ENCODE data around the gene ANKRD12.
A peak's percentile ranks its signal among the peaks of the same experiment; 100 is the strongest.

ANKRD12 gene

DNA sequence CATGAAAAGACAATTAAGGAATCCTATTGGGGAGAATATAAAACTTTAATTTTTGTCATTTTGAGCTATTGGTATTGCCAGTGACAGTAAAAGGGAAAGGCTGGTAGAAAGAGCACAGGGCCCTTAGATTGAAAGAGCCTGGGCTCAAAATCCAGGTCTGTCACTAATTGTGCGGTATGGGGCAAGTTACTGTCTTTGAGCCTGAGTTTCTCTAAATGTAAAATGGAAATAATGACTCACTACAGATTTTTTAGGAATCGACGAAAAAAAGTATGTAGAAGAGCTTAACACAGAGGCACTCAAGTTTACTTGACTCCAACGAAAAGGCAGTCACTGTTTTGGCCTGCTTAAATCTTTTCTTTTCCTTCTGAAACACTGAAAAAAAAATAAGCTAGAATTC is 27.1 kb upstream of the ANKRD12 start:
- TF ChIP-seq, protein P1, sequence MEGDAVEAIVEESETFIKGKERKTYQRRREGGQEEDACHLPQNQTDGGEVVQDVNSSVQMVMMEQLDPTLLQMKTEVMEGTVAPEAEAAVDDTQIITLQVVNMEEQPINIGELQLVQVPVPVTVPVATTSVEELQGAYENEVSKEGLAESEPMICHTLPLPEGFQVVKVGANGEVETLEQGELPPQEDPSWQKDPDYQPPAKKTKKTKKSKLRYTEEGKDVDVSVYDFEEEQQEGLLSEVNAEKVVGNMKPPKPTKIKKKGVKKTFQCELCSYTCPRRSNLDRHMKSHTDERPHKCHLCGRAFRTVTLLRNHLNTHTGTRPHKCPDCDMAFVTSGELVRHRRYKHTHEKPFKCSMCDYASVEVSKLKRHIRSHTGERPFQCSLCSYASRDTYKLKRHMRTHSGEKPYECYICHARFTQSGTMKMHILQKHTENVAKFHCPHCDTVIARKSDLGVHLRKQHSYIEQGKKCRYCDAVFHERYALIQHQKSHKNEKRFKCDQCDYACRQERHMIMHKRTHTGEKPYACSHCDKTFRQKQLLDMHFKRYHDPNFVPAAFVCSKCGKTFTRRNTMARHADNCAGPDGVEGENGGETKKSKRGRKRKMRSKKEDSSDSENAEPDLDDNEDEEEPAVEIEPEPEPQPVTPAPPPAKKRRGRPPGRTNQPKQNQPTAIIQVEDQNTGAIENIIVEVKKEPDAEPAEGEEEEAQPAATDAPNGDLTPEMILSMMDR (IDR thresholded peaks at IDR 0.05), result no peak
- Histone ChIP-seq H3K27ac (no peak overlapping the region), H3K4me1 (ENCODE audit: control insufficient read depth in 1 of 2, insufficient read depth in 1 of 2, low read depth in 1 of 2, low read length in 1 of 2) (peaks cover 27 to 37% of the 10 kb centered on the region in 2 experiments), H3K36me3 (no peaks in the 10 kb centered on the region), H3K9me3 (no peaks in the 10 kb centered on the region), H3K27me3 (no peaks in the 10 kb centered on the region), H3K4me3 (ENCODE audit: low read depth in 1 of 2, low read length in 1 of 2) (no peak overlapping the region)

DNA sequence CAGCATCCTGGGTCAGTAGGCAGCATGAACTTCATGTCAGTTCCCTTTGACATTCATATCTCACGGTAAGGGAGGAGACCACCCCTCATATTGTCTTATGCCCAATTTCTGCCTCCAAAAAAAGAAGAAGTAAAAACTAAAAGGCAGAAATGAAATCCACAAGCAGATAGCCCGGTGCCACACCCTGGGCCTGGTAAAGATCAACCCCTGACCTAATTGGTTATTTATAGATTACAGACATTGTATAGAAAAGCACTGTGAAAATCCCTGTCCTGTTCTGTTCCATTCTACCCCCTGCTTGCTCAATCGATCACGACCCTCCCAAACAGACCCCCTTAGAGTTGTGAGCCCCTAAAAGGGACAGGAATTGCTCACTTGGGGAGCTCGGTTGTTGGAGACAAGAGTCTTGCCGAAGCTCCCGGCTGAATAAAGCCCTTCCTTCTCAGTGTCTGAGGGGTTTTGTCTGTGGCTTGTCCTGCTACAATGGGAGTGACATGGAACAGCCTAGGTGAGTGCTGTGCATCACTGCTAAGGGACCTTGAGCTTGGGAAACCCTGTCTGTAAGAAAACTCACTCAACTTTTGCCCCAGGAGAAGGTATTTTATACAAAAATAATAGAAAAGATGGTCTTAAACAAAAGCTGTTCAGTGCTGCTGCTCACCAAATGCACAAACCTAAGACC is 23.0 kb upstream of the ANKRD12 start:
- Histone ChIP-seq H3K36me3 (no peaks in the 10 kb centered on the region), H3K27me3 (no peaks in the 10 kb centered on the region), H3K4me1 (ENCODE audit: control insufficient read depth in 1 of 2, insufficient read depth in 1 of 2, low read depth in 1 of 2, low read length in 1 of 2) (peaks cover 4 to 8% of the 10 kb centered on the region in 2 experiments), H3K27ac (peak overlapping the region; percentile 50), H3K9me3 (no peaks in the 10 kb centered on the region), H3K4me3 (ENCODE audit: low read depth in 1 of 2, low read length in 1 of 2) (no peak overlapping the region)
- TF ChIP-seq, protein P1 (IDR thresholded peaks at IDR 0.05), result no peak

DNA sequence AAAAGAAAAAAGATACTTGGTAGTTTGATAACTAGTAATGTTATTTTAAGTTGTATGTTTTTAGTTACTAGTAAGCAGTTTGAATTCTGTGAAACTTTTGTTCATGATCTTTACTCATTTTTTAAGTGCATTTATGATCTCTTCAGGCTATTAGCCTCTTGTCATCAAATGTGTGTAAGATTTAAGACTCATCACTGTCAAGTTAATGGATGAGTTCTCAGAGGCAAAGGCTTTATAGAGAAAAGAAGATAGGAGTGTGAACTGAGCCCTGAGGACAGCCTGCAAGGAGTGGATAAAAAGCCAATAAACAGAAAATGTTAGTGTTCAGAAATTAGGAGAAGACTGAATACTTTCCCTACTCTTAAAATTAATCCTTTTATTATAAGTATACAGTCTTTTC is 20.6 kb upstream of the ANKRD12 start:
- no peaks in the 10 kb centered on the region for H3K27me3 ChIP-seq
- H3K36me3 ChIP-seq, result peaks cover 14% of the 10 kb centered on the region
- H3K9me3 ChIP-seq, result no peaks in the 10 kb centered on the region
- no peak overlapping the region for H3K27ac ChIP-seq
- no peak overlapping the region for H3K4me3 ChIP-seq (ENCODE audit: low read depth in 1 of 2, low read length in 1 of 2)
- TF ChIP-seq, protein P1 (IDR thresholded peaks at IDR 0.05), result no peak
- H3K4me1 ChIP-seq (ENCODE audit: control insufficient read depth in 1 of 2, insufficient read depth in 1 of 2, low read depth in 1 of 2, low read length in 1 of 2), result peaks cover 4 to 8% of the 10 kb centered on the region in 2 experiments

DNA sequence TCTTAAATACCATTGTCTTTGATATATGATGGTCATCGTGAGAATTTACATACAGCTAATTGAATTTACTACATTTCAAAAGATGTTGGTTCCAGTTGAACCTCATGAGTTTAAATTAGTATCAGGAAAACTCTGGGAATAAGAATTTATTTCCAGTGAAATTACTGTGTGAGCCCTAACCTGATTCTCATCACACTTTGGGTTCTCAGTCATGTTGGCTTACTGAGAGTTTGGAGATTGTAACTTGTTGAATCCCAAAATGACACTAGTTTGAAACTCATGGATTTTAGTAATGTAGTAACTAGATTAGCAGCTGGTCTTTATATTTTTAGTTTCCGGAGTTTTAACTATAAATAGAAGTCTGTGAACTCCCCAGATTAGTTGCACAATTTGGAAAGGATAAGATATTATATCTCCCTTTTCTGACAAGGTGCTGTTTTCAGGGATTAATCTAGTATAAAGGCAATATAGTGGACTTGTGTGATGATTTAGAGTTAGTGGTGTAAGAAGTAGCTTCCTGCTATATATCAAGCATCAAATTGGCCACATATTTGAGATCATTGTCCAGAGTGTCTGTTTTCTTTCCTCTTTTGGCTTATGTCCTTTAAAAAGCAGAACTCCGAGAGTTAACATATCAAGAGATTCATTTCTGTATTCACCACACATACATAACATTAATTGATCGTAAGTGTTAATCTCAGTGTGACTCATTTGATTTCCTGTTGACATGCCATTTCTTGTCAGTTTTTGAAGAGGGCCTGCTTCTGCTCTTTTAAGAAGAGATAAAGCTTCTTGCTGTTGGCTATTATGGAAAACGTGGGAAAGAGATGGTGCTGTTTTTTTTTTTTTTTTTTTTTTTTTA is 18.4 kb upstream of the ANKRD12 start:
- H3K4me3 ChIP-seq (ENCODE audit: low read depth in 1 of 2, low read length in 1 of 2), result no peak overlapping the region
- TF ChIP-seq, protein P1 (IDR thresholded peaks at IDR 0.05), result no peak
- H3K9me3 ChIP-seq, result no peaks in the 10 kb centered on the region
- peaks cover 25% of the 10 kb centered on the region for H3K36me3 ChIP-seq
- no peaks in the 10 kb centered on the region for H3K27me3 ChIP-seq
- H3K4me1 ChIP-seq (ENCODE audit: control insufficient read depth in 1 of 2, insufficient read depth in 1 of 2, low read depth in 1 of 2, low read length in 1 of 2), result peaks cover 1 to 6% of the 10 kb centered on the region in 2 experiments
- peak overlapping the region; percentile 38 for H3K27ac ChIP-seq

DNA sequence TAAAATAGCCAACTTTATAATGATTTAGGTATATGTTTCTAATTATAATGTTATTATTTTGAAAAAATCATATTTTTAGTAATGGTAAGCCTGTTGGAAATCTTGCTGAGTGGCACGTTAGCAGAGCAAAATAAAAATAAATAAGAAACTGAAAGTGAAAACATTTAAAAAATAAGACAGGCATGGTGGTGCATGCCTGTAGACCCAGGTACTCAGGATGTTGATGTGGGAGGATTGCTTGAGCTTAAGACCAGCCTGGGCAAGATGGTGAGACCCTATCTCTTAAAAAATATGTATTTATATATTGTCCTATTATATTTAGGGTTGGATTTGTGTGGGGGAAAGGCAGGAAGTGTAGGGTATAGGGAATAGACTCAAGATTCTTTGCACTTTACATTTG is 15.8 kb upstream of the ANKRD12 start:
- TF ChIP-seq, protein P1 (IDR thresholded peaks at IDR 0.05), result no peak
- no peak overlapping the region for H3K4me3 ChIP-seq (ENCODE audit: low read depth in 1 of 2, low read length in 1 of 2)
- no peaks in the 10 kb centered on the region for H3K9me3 ChIP-seq
- no peak overlapping the region for H3K27ac ChIP-seq
- no peaks in the 10 kb centered on the region for H3K27me3 ChIP-seq
- H3K4me1 ChIP-seq (ENCODE audit: control insufficient read depth in 1 of 2, insufficient read depth in 1 of 2, low read depth in 1 of 2, low read length in 1 of 2), result no peaks in the 10 kb centered on the region
- peaks cover 31% of the 10 kb centered on the region for H3K36me3 ChIP-seq
